Loucy (cell line): ENCODE results near the gene BCAS3.

Experiments
- H2AFZ ChIP-seq: fragments of 200-600 bp; sonication (generic); 2 replicates; pipeline ENCODE4 v1.6.0; 2016; ENCODE audit warnings: antibody characterized with exemption, mild to moderate bottlenecking, low read length, moderate library complexity
- H3F3A ChIP-seq: fragments of 200-600 bp; 2 replicates; pipeline ENCODE4 v1.6.0; 2016; ENCODE audit warnings: antibody characterized with exemption, low read depth, mild to moderate bottlenecking
- H3K27me3 ChIP-seq: fragments of 200-600 bp; sonication (generic); 2 replicates; pipeline ENCODE4 v1.6.1; 2014; ENCODE audit warnings: low read length, mild to moderate bottlenecking; ENCODE audit not compliant: insufficient read depth, poor library complexity, severe bottlenecking
- H3K36me3 ChIP-seq: fragments of 200-600 bp; sonication (generic); 2 replicates; pipeline ENCODE4 v1.6.1; 2016; ENCODE audit warnings: low read length; ENCODE audit not compliant: insufficient read depth
- H3K4me1 ChIP-seq: fragments of 200-600 bp; sonication (generic); 2 replicates; pipeline ENCODE4 v1.5.1; 2014; ENCODE audit warnings: low read length, mild to moderate bottlenecking; ENCODE audit not compliant: insufficient read depth, poor library complexity, severe bottlenecking
- H3K4me2 ChIP-seq: fragments of 200-600 bp; sonication (generic); 2 replicates; pipeline ENCODE4 v1.6.0; 2014; ENCODE audit warnings: antibody characterized with exemption, low read length, low read depth, mild to moderate bottlenecking; ENCODE audit not compliant: poor library complexity, severe bottlenecking
- H3K4me3 ChIP-seq: fragments of 200-600 bp; sonication (generic); 2 replicates; pipeline ENCODE4 v1.5.1; 2014; ENCODE audit warnings: low read length, mild to moderate bottlenecking, mixed read lengths; ENCODE audit not compliant: poor library complexity, severe bottlenecking
- H3K79me2 ChIP-seq: fragments of 200-600 bp; sonication (generic); 2 replicates; pipeline ENCODE4 v1.6.1; 2014; ENCODE audit warnings: low read length; ENCODE audit not compliant: insufficient read depth
- H3K9ac ChIP-seq: fragments of 200-600 bp; sonication (generic); 2 replicates; pipeline ENCODE4 v1.6.0; 2014; ENCODE audit warnings: mild to moderate bottlenecking, low read depth, low read length, moderate library complexity; ENCODE audit not compliant: poor library complexity, severe bottlenecking
- H3K9me2 ChIP-seq: fragments of 200-600 bp; sonication (generic); replicated peaks from 2 replicates; pipeline ENCODE4 v1.6.1; 2016; ENCODE audit warnings: low read depth, low read length, mixed read lengths
- H3K9me3 ChIP-seq: fragments of 200-600 bp; sonication (generic); 2 replicates; pipeline ENCODE4 v1.6.1; 2014; ENCODE audit warnings: mild to moderate bottlenecking, antibody characterized with exemption, low read length, low read depth; ENCODE audit not compliant: insufficient read depth
- H4K20me1 ChIP-seq: fragments of 200-600 bp; sonication (generic); 2 replicates; pipeline ENCODE4 v1.6.0; 2014; ENCODE audit warnings: antibody characterized with exemption, low read length, mild to moderate bottlenecking; ENCODE audit not compliant: insufficient read depth, poor library complexity, severe bottlenecking
- EZH2phosphoT487 ChIP-seq: fragments of 200-600 bp; IDR thresholded peaks from 2 replicates; pipeline ENCODE4 v1.6.1; 2018; ENCODE audit warnings: antibody characterized with exemption, mild to moderate bottlenecking, moderate library complexity, borderline replicate concordance
- TF ChIP-seq, protein P1 (sequence below): fragments of 200-600 bp; sonication (generic); conservative IDR thresholded peaks from 2 replicates; pipeline ENCODE4 v1.5.1; 2014; ENCODE audit warnings: mild to moderate bottlenecking, antibody characterized with exemption, low read length

Gene BCAS3

DNA sequence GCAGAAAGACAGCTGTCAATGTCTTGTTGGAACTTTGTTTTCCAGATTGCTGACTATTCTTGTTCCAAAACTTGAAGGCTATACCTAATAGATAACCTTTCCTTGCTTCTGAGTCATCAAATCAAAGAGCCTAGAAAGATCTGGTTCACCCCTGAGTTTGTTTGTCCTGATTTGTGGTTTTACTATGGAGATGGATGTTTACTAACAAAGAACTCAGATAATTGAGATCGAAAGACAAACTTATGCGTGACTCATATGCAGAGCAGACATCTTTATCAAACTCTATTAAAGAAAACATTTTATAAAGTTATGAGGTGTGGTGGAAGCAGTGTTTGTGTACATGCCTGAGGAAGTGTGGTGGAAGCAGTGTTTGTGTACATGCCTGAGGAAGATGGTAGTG, 410.9 kb downstream of the BCAS3 start:
- Histone ChIP-seq H3K4me2 (no peak overlapping the region), H3K79me2 (no peaks in the 10 kb centered on the region), H3K27me3 (no peaks in the 10 kb centered on the region)

DNA sequence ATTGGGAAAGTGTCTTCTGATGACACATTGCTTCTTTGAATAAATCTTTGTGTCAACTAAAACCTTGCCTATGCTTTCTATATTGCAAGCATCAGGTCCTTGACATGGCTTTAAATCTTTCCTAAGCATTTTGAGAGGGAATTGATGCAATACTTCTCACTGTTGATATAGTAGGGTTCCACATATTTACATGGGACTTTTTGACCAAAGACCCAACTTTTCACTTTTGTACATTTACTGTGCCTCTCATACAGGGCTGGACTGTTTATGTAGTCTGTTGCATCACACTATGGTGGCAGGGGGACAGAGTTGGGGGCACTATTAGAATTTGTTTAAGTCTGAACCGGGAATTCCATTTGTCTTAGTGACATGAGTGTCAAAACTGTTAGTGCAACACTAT, 413.4 kb downstream of the BCAS3 start:
- Histone ChIP-seq H3K27me3 (no peaks in the 10 kb centered on the region), H3K4me2 (no peak overlapping the region), H3K79me2 (no peaks in the 10 kb centered on the region), H4K20me1 (no peaks in the 10 kb centered on the region), H3F3A (no peaks in the 10 kb centered on the region), H3K9me2 (no peaks in the 10 kb centered on the region), H2AFZ (no peak overlapping the region), H3K4me3 (no peak overlapping the region), H3K4me1 (no peaks in the 10 kb centered on the region), H3K36me3 (no peaks in the 10 kb centered on the region), H3K9ac (no peak overlapping the region), H3K9me3 (0 out of 2 replicates have a peak, but pooled peaks cover 5% of the 10 kb centered on the region)
- TF ChIP-seq, protein P1, sequence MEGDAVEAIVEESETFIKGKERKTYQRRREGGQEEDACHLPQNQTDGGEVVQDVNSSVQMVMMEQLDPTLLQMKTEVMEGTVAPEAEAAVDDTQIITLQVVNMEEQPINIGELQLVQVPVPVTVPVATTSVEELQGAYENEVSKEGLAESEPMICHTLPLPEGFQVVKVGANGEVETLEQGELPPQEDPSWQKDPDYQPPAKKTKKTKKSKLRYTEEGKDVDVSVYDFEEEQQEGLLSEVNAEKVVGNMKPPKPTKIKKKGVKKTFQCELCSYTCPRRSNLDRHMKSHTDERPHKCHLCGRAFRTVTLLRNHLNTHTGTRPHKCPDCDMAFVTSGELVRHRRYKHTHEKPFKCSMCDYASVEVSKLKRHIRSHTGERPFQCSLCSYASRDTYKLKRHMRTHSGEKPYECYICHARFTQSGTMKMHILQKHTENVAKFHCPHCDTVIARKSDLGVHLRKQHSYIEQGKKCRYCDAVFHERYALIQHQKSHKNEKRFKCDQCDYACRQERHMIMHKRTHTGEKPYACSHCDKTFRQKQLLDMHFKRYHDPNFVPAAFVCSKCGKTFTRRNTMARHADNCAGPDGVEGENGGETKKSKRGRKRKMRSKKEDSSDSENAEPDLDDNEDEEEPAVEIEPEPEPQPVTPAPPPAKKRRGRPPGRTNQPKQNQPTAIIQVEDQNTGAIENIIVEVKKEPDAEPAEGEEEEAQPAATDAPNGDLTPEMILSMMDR: no peak
- no peak for TF ChIP-seq EZH2phosphoT487

More for the DNA sequence above, 410.9 kb downstream of the BCAS3 start:
- Histone ChIP-seq H3K4me1 (no peaks in the 10 kb centered on the region), H2AFZ (no peak overlapping the region), H3K9me3 (0 out of 2 replicates have a peak, but pooled peaks cover 5% of the 10 kb centered on the region), H3K9me2 (no peaks in the 10 kb centered on the region), H4K20me1 (no peaks in the 10 kb centered on the region), H3K4me3 (no peak overlapping the region), H3K36me3 (no peaks in the 10 kb centered on the region), H3K9ac (no peak overlapping the region), H3F3A (no peaks in the 10 kb centered on the region)
- TF ChIP-seq, protein P1: no peak
- TF ChIP-seq EZH2phosphoT487: no peak

GRCh38 chr17:61097781-61098180, 420.1 kb downstream of the BCAS3 start:
- Histone ChIP-seq H3K4me1 (peaks cover 5% of the 10 kb centered on the region), H3K27me3 (no peaks in the 10 kb centered on the region), H3K9me3 (no peaks in the 10 kb centered on the region), H2AFZ (no peak overlapping the region), H3F3A (no peaks in the 10 kb centered on the region), H3K4me3 (no peak overlapping the region), H3K4me2 (no peak overlapping the region), H3K9me2 (no peaks in the 10 kb centered on the region), H3K79me2 (no peaks in the 10 kb centered on the region), H3K36me3 (no peaks in the 10 kb centered on the region), H4K20me1 (no peaks in the 10 kb centered on the region), H3K9ac (no peak overlapping the region)
- TF ChIP-seq, protein P1: no peak
- no peak for TF ChIP-seq EZH2phosphoT487
